Osteocyte (in vitro differentiated cells): ENCODE data around the gene MED29. TPM values are rescaled to one million over a fixed set of nuclear protein-coding genes. Genes with fewer than 3 reads are reported as not detected.

Experiments
- DNase-seq: peaks from one replicate; pipeline ENCODE4 v3.0.0; 2021; ENCODE audit warnings: mixed read lengths; ENCODE audit not compliant: unreplicated experiment; ENCODE audit errors: extremely low spot score
- H3K27ac Mint-ChIP-seq: one replicate; pipeline ENCODE4 v1.8.0; 2021; ENCODE audit warnings: mild to moderate bottlenecking, mixed read lengths; ENCODE audit not compliant: unreplicated experiment
- H3K27me3 Mint-ChIP-seq: one replicate; pipeline ENCODE4 v1.8.0; 2021; ENCODE audit warnings: mixed read lengths; ENCODE audit not compliant: unreplicated experiment
- H3K36me3 Mint-ChIP-seq: one replicate; pipeline ENCODE4 v1.8.0; 2021; ENCODE audit warnings: mixed read lengths; ENCODE audit not compliant: unreplicated experiment
- H3K4me1 Mint-ChIP-seq: one replicate; pipeline ENCODE4 v1.8.0; 2021; ENCODE audit warnings: mixed read lengths; ENCODE audit not compliant: unreplicated experiment
- H3K4me3 Mint-ChIP-seq: one replicate; pipeline ENCODE4 v1.8.0; 2021; ENCODE audit warnings: mild to moderate bottlenecking, moderate library complexity, mixed read lengths; ENCODE audit not compliant: unreplicated experiment
- H3K9me3 Mint-ChIP-seq: one replicate; pipeline ENCODE4 v1.8.0; 2021; ENCODE audit warnings: mixed read lengths; ENCODE audit not compliant: unreplicated experiment
- CTCF ChIP-seq: fragments of 200-600 bp; sonication (generic); IDR thresholded peaks from 2 replicates; pipeline ENCODE4 v1.5.0; 2021; ENCODE audit warnings: antibody characterized with exemption, mild to moderate bottlenecking, moderate library complexity
- long read RNA-seq: library from polyadenylated mRNA; unstranded; transcript quantifications from one replicate; pipeline ENCODE4 v2.0.0, GENCODE V29; 2021
- total RNA-seq: library from RNA; stranded (reverse); gene quantifications from 2 replicates; pipeline ENCODE4 v1.2.1, GENCODE V29; 2021

Gene MED29
- 37.1 and 38.7 TPM in 2 replicates for total RNA-seq
- long read RNA-seq, transcript MED29-201 (4 exons, 3,653 nt) = major isoform, 20 of 28 reads
- long read RNA-seq, partial matches to known transcripts = 2 of 28 reads
- long read RNA-seq, other reads (novel, unspliced or antisense) = 4 of 28 reads

DNA sequence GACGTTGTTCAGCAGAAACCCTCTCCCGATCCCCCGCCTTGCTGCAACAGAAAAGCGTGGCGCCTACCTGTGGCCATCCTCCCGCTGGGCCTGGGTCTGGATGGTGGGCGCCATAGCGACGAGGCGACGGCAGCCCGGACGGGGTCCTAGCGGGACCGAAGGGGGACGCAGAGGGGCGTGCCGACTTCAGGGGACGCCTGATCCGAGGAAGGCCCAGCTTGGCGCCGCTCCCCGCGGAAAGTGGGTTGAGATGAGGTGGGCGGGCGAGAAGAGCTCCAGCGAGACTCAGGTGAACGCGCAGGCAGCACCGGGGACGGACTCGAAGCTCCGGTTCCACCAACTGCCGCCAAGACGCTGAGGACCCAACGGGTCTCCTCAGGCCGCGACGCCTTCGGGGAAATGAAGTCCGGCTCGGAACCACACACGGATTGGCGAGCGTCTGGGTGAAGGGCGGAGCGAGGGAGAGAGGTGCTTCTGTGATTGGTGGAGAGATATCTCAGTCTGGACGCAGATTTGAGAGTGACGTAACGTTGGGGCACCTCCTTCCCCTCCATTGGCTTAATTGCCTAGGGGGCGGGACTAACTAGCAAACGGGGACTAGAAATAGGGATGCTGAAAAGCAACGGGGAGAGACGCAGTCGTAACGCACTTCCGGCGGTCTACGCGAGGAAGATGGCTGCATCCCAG, at the start of gene MED29, which contains the start of gene PAF1:
MED29 (plus strand) TSS at position 628 of the 687 bp plus-strand sequence; CDS start at position 673, 45 bp downstream.
PAF1 (minus strand) TSS at position 356 of the 687 bp plus-strand sequence; CDS start at position 114, 242 bp downstream.
- peak; percentile 98 for DNase-seq
- Mint-ChIP-seq H3K4me3 (peak within 1 kb of the TSS; percentile 97), H3K27me3 (no peaks in the 10 kb centered on the region), H3K27ac (peak within 1 kb of the TSS; percentile 98), H3K36me3 (peaks cover 33% of the 10 kb centered on the region), H3K9me3 (no peaks in the 10 kb centered on the region), H3K4me1 (peaks cover 22% of the 10 kb centered on the region)
- no peak for TF ChIP-seq CTCF

DNA sequence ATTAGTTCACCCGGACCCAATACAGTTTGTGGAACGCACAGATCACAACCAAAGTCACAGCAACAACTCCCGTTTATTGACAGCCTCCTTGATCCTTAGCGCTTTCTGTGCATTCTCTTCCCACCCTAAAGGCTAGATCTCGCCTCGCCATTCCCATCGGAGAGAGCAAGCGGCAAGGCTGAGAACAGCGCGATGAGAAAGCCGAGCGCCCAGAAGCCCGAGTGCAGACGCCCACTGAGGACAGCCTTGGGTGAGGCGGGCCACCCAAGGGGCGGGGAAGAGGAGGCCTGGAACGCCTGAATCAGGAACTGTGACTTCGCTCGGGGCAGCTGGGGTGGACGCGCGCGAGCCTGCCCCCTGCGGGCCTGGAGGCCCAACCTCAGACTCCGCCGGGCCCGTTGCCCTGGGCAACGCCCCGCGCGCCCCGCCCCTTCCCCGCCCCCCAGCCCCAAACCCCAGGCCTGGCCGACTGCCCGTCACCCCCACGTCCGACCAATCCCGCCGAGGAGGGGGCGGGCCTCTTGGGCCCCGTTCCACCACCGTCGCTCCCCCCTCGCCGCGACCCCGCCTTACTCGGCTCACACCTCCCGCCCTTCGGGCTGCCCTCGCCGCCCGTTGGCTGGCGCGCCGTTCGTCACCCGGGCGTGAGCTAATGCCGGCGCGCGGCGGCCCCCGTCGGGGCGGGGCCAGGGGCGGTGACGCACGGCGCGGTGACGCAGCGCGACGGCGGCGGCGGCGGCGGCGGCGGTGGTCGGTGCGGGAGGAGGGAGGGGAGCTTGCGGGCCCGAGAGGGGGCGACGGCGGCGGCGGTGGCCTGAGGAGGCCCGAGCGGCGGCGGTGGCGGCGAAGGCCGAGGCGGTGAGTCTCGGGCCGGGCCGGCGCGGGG, 49.2 kb upstream of the MED29 start, which contains the start of gene SAMD4B:
SAMD4B (plus strand) TSS at position 703 of the 886 bp plus-strand sequence. CDS start 14,473 bp downstream, outside the sequence.
- Mint-ChIP-seq H3K27ac (peak within 1 kb of the TSS; percentile 91), H3K27me3 (no peaks in the 10 kb centered on the region), H3K36me3 (peaks cover 5% of the 10 kb centered on the region), H3K4me1 (peaks cover 41% of the 10 kb centered on the region), H3K9me3 (no peaks in the 10 kb centered on the region), H3K4me3 (peak within 1 kb of the TSS; percentile 90)
- peak; percentile 100 for DNase-seq
- peak; percentile 89 for TF ChIP-seq CTCF

GRCh38 chr19:39342647-39343305, 48.4 kb upstream of the MED29 start:
- Mint-ChIP-seq H3K27me3 (no peaks in the 10 kb centered on the region), H3K27ac (peak overlapping the region; percentile 82), H3K4me1 (peaks cover 49% of the 10 kb centered on the region), H3K36me3 (peaks cover 5% of the 10 kb centered on the region), H3K9me3 (no peaks in the 10 kb centered on the region), H3K4me3 (peak overlapping the region; percentile 87)
- TF ChIP-seq CTCF = no peak
- DNase-seq = no peak

- no peak overlapping the region for H3K4me3 Mint-ChIP-seq
Measured at GRCh38 chr19:39345956-39346355, 45.2 kb upstream of the MED29 start.

More at GRCh38 chr19:39345956-39346355, 45.2 kb upstream of the MED29 start:
- Mint-ChIP-seq H3K9me3 (no peaks in the 10 kb centered on the region), H3K36me3 (peaks cover 14% of the 10 kb centered on the region), H3K27ac (no peak overlapping the region), H3K27me3 (no peaks in the 10 kb centered on the region), H3K4me1 (peaks cover 45% of the 10 kb centered on the region)
- TF ChIP-seq CTCF = no peak
- no peak for DNase-seq
